A549 (cell line): ENCODE results near the gene WNT8A.

ENCODE experiments used
- BHLHE40 ChIP-seq: IDR thresholded peaks from 2 replicates; pipeline ENCODE4 v1.6.1; 2012; ENCODE audit warnings: low read depth, low read length, inconsistent platforms
- CBX2 ChIP-seq: fragments of 200-600 bp; sonication (generic); IDR thresholded peaks from 2 replicates; pipeline ENCODE4 v1.6.1; 2016; ENCODE audit warnings: low read depth, mild to moderate bottlenecking, borderline replicate concordance
- CEBPB ChIP-seq, 2 experiments: fragments of >200 bp in 1 of 2; sonication (Bioruptor Twin) in 1 of 2; formaldehyde crosslinking in 1 of 2; IDR thresholded peaks; 2 replicates each; pipeline ENCODE4 v1.6.1; 2012 to 2016
- CHD2 ChIP-seq: fragments of 150-350 bp; IDR thresholded peaks from 2 replicates; pipeline ENCODE4 v1.6.1; 2014; ENCODE audit warnings: low read length; ENCODE audit not compliant: partially characterized antibody
- KDM1A ChIP-seq: fragments of 200-600 bp; sonication (generic); IDR thresholded peaks from 2 replicates; pipeline ENCODE4 v1.6.1; 2016; ENCODE audit warnings: low read depth, mild to moderate bottlenecking
- POLR2A ChIP-seq: IDR thresholded peaks from 2 replicates; pipeline ENCODE4 v1.6.1; 2012; ENCODE audit warnings: mild to moderate bottlenecking, low read length
- POLR2AphosphoS2 ChIP-seq: conservative IDR thresholded peaks from 2 replicates; pipeline ENCODE4 v1.6.1; 2012; ENCODE audit warnings: low read length, improper control_type of control experiment, inconsistent platforms
- ZFP36 ChIP-seq: fragments of 450-650 bp; IDR thresholded peaks from 2 replicates; pipeline ENCODE4 v1.6.1; 2014; ENCODE audit warnings: borderline replicate concordance; ENCODE audit not compliant: partially characterized antibody
- TF ChIP-seq, protein P1 (sequence below): fragments of >200 bp; sonication (Bioruptor Twin); formaldehyde crosslinking; IDR thresholded peaks from 3 replicates; pipeline ENCODE4 v1.5.1; 2016
- TF ChIP-seq, protein P2 (sequence below): fragments of 200-600 bp; sonication (generic); IDR thresholded peaks from 2 replicates; pipeline ENCODE4 v1.6.1; 2016; ENCODE audit warnings: antibody characterized with exemption, mild to moderate bottlenecking, moderate library complexity

DNA sequence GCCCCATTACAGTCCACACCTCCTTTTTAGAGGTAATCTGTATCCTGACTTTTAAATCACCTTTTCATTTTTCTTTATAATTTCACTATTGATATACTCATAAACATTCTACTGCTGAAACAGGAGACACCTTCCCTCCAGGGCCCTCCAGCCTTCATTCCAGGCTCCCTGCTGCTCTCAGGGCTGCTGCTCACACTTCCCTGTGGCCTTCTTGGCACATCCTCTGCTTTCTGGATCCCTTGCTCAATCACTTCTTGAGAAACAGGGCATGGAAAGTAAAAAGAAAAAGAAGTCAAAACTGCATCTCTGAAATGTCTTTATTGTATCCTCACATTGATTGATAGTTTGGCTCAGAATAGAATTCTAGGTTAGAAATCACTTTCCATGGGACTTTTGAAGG is 19.3 kb upstream of the WNT8A start:
- TF ChIP-seq CBX2: no peak
- TF ChIP-seq, protein P1, sequence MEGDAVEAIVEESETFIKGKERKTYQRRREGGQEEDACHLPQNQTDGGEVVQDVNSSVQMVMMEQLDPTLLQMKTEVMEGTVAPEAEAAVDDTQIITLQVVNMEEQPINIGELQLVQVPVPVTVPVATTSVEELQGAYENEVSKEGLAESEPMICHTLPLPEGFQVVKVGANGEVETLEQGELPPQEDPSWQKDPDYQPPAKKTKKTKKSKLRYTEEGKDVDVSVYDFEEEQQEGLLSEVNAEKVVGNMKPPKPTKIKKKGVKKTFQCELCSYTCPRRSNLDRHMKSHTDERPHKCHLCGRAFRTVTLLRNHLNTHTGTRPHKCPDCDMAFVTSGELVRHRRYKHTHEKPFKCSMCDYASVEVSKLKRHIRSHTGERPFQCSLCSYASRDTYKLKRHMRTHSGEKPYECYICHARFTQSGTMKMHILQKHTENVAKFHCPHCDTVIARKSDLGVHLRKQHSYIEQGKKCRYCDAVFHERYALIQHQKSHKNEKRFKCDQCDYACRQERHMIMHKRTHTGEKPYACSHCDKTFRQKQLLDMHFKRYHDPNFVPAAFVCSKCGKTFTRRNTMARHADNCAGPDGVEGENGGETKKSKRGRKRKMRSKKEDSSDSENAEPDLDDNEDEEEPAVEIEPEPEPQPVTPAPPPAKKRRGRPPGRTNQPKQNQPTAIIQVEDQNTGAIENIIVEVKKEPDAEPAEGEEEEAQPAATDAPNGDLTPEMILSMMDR: no peak
- no peak for TF ChIP-seq POLR2A
- no peak for TF ChIP-seq KDM1A
- TF ChIP-seq BHLHE40: no peak
- TF ChIP-seq, protein P2, sequence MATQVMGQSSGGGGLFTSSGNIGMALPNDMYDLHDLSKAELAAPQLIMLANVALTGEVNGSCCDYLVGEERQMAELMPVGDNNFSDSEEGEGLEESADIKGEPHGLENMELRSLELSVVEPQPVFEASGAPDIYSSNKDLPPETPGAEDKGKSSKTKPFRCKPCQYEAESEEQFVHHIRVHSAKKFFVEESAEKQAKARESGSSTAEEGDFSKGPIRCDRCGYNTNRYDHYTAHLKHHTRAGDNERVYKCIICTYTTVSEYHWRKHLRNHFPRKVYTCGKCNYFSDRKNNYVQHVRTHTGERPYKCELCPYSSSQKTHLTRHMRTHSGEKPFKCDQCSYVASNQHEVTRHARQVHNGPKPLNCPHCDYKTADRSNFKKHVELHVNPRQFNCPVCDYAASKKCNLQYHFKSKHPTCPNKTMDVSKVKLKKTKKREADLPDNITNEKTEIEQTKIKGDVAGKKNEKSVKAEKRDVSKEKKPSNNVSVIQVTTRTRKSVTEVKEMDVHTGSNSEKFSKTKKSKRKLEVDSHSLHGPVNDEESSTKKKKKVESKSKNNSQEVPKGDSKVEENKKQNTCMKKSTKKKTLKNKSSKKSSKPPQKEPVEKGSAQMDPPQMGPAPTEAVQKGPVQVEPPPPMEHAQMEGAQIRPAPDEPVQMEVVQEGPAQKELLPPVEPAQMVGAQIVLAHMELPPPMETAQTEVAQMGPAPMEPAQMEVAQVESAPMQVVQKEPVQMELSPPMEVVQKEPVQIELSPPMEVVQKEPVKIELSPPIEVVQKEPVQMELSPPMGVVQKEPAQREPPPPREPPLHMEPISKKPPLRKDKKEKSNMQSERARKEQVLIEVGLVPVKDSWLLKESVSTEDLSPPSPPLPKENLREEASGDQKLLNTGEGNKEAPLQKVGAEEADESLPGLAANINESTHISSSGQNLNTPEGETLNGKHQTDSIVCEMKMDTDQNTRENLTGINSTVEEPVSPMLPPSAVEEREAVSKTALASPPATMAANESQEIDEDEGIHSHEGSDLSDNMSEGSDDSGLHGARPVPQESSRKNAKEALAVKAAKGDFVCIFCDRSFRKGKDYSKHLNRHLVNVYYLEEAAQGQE: no peak
- TF ChIP-seq ZFP36: no peak
- TF ChIP-seq CHD2: no peak
- no peak for TF ChIP-seq POLR2AphosphoS2
- no peak for TF ChIP-seq CEBPB (IDR thresholded peaks at IDR 0.05)
